Measurements from ENCODE around the gene GNAZ.

- TF ChIP-seq CTCF (IDR thresholded peaks at IDR 0.05; ENCODE audit: insufficient read depth, low read length, poor library complexity, severe bottlenecking) (no peak), EZH2phosphoT487 (conservative IDR thresholded peaks at IDR 0.05; ENCODE audit: low read length) (no peak)
Observed at GRCh38 chr22:23031786-23032185, 38.5 kb upstream of the GNAZ start.

Measured in SU-DHL-6 (cell line).